Measurements from ENCODE around the gene TRIP10.
"Not testable (repeated sequence)": the region's sequence is repeated elsewhere in the genome, so short reads cannot be mapped to it uniquely, and the experiment has no call there.

The TRIP10 gene

GRCh38 chr19:6768236-6768785 lies 28.8 kb downstream of the TRIP10 start:
- no peak for DNase-seq (ENCODE audit: low read depth)

DNA sequence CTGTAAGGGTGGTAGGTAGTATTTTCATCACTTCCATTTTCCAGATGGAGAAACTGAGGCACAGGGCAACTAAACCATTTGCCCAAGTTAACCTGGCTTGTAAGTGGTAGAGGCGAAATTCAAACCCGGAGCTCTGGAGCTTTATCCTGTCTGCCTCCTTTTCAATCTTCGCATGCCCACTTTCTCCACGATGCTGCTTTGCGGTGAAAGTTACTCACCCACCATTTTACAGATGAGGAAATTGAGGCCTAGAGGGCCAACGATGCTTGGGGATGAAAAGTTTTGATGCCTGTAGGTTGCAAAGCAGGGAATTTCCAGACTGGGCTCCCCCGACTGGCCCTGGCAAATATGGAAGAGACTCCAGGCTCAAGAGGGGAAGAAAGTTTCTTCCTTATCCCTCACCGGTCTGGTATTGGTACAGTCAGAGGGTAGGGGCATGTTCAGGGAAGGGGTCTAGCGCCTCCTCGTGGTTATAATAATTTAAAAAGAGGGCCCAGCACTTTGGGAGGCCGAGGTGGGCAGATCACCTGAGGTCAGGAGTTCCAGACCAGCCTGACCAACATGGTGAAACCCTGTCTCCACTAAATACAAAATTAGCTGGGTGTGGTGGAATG lies 29.6 kb downstream of the TRIP10 start:
- DNase-seq (ENCODE audit: low read depth): no peak

DNA sequence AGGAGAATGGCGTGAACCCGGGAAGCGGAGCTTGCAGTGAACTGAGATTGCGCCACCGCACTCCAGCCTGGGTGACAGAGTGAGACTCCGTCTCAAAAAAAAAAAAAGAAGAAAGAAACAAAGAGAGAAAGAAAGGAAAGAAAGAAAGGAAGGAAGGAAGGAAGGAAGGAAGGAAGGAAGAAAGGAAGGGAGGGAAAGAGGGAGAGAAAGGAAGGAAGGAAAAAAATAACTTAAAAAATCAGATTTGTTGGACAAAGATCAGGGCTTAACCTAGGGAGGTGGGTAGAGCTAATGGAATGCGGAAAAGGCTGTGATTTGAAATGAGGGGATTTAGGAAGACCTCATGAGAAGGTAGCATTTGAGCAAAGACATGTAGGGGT lies 32.2 kb downstream of the TRIP10 start:
- DNase-seq (ENCODE audit: low read depth): not testable (repeated sequence)

GRCh38 chr19:6772028-6772865 lies 32.8 kb downstream of the TRIP10 start, which contains the start of gene VAV1:
Gene VAV1, plus strand, starts transcription at chr19:6772708. Its CDS starts 100 bp downstream, at chr19:6772808.
- DNase-seq (ENCODE audit: low read depth): peak; percentile 74

GRCh38 chr19:6772866-6773322 lies 33.4 kb downstream of the TRIP10 start:
- DNase-seq (ENCODE audit: low read depth): no peak

DNA sequence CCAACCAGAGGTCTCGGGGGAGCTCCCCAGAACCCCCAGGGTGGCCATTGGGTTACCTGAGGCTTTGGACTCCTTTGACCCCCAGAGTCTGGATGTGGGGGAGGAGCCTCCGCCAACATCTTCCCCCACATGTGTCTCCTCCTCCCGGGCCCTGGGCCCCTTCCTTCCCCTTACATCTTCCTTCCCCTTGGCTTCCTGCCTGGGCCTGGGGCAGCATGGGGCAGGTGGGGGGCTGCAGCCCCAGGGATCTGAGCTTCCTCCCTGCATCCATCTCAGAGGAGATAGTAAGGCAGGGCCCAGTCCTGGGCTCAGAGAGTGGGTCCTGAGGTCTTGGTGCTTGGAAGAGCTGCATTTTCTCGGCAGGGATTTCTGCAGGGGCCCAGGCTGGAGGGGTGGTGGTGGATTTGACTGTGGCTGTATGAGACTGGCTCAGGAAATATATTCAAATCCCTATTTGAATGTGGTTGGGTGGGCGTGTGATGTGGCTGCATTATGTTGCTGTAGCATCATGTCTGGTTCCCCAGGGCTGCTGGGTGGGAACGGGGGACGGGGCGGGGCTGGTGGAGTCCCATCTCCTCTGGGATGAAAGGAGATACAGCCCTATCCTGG lies 33.9 kb downstream of the TRIP10 start:
- DNase-seq (ENCODE audit: low read depth): peak; percentile 45

- DNase-seq (ENCODE audit: low read depth): no peak
Measured at GRCh38 chr19:6774821-6775707, 35.6 kb downstream of the TRIP10 start.

- DNase-seq (ENCODE audit: low read depth): not testable (repeated sequence)
Measured at GRCh38 chr19:6776045-6776444, 36.6 kb downstream of the TRIP10 start.

DNA sequence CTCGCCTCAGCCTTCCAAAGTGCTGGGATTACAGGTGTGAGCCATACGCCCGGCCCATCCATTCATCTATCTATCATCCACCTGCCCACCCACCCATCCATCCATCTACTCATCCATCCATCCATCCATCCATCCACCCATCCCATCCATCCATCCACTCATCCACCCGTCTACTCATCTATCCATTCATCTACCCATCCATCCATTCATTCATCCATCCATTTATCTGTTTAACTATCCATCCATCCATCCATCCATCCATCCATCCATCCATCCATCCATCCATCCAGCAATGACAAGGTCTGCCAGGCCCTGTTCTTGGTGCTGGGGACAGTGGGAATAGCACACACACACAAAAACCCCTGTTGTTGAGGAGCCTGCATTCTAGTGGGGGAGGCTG lies 37.5 kb downstream of the TRIP10 start:
- no peak for DNase-seq (ENCODE audit: low read depth)

GRCh38 chr19:6777434-6777833 lies 38.0 kb downstream of the TRIP10 start:
- no peak for DNase-seq (ENCODE audit: low read depth)

DNA sequence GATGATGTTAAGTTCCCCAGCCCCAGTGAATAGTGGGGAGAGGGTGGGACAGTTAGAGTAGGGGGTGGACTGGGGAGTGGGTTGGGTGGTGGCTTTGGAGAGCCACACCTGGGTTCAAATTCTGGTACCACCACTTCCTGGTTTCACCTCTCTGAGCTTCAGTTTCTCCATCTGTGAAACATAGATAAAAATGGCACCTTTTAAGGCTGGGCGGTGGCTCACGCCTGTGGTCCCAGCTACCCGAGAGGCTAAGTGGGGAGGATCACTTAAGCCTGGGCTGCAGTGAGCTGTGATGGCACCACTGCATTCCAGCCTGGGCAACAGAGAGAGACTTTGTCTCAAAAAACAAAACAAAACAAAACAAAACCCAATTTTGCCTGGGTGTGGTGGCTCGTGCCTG lies 38.9 kb downstream of the TRIP10 start:
- no peak for DNase-seq (ENCODE audit: low read depth)

- no peak for DNase-seq (ENCODE audit: low read depth)
Measured at GRCh38 chr19:6779206-6779605, 39.7 kb downstream of the TRIP10 start.

- DNase-seq (ENCODE audit: low read depth): no peak
Measured at GRCh38 chr19:6787393-6787792, 47.9 kb downstream of the TRIP10 start.

DNA sequence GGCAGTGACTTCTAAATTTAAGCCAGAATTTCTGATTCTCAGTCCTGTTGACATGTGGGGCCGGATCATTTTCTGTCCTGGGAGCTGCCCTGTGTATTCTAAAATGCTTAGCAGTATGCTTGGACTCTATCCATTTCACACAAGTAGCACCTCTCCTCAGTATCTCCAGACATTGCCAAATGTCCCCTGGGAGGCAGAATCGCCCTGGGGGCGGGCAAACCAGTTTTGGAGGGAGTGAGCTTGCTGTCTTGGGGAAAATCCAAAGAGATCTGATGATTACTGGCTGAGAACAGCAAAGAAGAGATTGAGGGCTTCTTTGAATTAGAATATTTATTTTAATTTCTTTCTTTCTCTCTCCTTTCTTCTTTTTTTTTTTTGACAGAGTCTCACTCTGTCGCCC lies 49.4 kb downstream of the TRIP10 start:
- DNase-seq (ENCODE audit: low read depth): no peak

- no peak for DNase-seq (ENCODE audit: low read depth)
Measured at GRCh38 chr19:6790194-6791128, 51.0 kb downstream of the TRIP10 start.

- DNase-seq (ENCODE audit: low read depth): no peak
Measured at GRCh38 chr19:6791237-6791636, 51.8 kb downstream of the TRIP10 start.

- DNase-seq (ENCODE audit: low read depth): no peak
Measured at GRCh38 chr19:6793411-6793810, 53.9 kb downstream of the TRIP10 start.

- DNase-seq (ENCODE audit: low read depth): no peak
Measured at GRCh38 chr19:6793973-6794372, 54.5 kb downstream of the TRIP10 start.

DNA sequence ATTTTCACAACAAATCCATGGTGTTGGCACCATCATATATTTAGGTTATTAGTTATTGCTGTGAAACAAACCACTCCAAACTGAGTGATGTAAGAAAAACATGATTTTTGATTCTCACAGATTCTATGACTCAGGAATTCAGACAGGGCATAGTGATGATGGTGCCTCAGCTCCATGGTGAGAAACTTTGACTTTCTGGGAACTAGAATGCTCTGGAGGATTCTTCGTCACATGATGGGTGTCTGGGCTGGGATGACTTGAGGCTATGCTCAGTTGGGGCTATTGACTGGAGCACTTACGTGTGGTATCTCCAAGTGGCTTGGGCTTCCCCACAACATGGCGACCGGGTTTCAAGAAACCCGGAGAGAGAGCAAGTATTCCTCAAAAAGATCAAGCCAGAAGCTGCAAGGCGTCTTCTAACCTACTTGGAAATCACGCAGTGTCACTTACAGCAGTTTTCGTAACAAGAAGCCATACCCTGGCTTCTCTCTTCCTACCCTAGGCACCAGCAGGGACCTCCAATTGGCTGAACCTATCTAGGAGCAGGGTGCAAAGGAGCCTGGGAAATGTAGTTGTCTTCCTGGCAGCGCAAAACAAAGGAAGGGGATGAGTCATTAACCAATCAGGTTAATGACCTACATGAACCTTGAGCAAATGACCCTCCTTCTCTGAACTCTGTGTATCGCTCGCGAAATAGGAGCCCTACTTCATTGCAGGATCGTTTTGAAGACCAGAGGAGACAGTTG lies 55.4 kb downstream of the TRIP10 start:
- no peak for DNase-seq (ENCODE audit: low read depth)

DNA sequence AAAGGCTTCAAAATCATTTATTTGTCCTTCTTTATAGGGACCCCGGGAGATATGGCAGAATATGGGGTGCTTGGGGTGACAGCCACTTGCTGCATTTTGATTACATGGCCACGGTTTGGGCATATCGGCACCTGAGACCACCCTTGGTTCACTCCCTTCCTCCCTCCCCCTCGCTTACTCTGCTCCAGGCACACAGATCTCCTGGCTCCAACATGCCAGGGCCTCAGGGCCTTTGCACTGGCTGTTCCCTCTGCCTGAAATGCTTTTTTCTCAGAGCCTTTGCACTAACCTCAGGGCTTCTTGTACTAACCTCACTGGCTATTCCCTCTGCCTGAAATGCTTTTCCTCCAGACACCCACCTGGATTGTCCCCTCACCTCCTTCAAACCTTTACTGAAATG lies 56.8 kb downstream of the TRIP10 start:
- no peak for DNase-seq (ENCODE audit: low read depth)

All from stimulated activated CD8-positive, alpha-beta memory T cell treated with anti-CD3 and anti-CD28 coated beads, Interleukin-4, amount 100 ng/mL, for 24 hours (primary cell).